ENCODE results near the gene EPHA10.

Gene EPHA10

GRCh38 chr1:37807555-37808368, 42.8 kb upstream of the EPHA10 start, which contains the start of the genes C1orf122 and YRDC:
Gene C1orf122 (plus strand): TSS chr1:37807790. CDS start chr1:37808405, 615 bp downstream.
Gene YRDC (minus strand): TSS chr1:37808208. CDS start chr1:37808180, 28 bp downstream.
- Histone ChIP-seq H3K4me3 (replicated peaks; ENCODE audit: insufficient read depth, low read length) (peak within 1 kb of the TSS; percentile 90), H3K27me3 (ENCODE audit: insufficient read depth, poor library complexity, severe bottlenecking) (no peaks in the 10 kb centered on the region), H3K27ac (replicated peaks) (peak within 1 kb of the TSS; percentile 88)
- TF ChIP-seq SPI1 (IDR thresholded peaks at IDR 0.05; ENCODE audit: borderline replicate concordance, low read depth) = peak; percentile 78
- no peak for TF ChIP-seq CTCF (IDR thresholded peaks at IDR 0.05; ENCODE audit: insufficient read depth, low read length)
- peak; percentile 91 for TF ChIP-seq GABPA (IDR thresholded peaks at IDR 0.05; ENCODE audit: low read depth)
- peak; percentile 86 for TF ChIP-seq POLR2AphosphoS5 (IDR thresholded peaks at IDR 0.05; ENCODE audit: low read depth)
- DNase-seq (ENCODE audit: low read depth in 1 of 2, low spot score in 1 of 2) = peak; percentile 85 to 93

- peak overlapping the region; percentile 90 for H3K4me3 ChIP-seq (replicated peaks; ENCODE audit: insufficient read depth, low read length)
- no peaks in the 10 kb centered on the region for H3K27me3 ChIP-seq (ENCODE audit: insufficient read depth, poor library complexity, severe bottlenecking)
- TF ChIP-seq REST (IDR thresholded peaks at IDR 0.05; ENCODE audit: insufficient replicate concordance, low read depth) (no peak), SPI1 (IDR thresholded peaks at IDR 0.05; ENCODE audit: borderline replicate concordance, low read depth) (no peak), POLR2AphosphoS5 (IDR thresholded peaks at IDR 0.05; ENCODE audit: low read depth) (no peak), CTCF (IDR thresholded peaks at IDR 0.05; ENCODE audit: insufficient read depth, low read length) (no peak), GABPA (IDR thresholded peaks at IDR 0.05; ENCODE audit: low read depth) (no peak)
- H3K27ac ChIP-seq (replicated peaks) = peak overlapping the region; percentile 83
- DNase-seq (ENCODE audit: low read depth in 1 of 2, low spot score in 1 of 2) = no peak
Observed at GRCh38 chr1:37807220-37807554, 42.3 kb upstream of the EPHA10 start.

- no peak overlapping the region for H3K27ac ChIP-seq (replicated peaks)
- DNase-seq (ENCODE audit: low read depth in 1 of 2, low spot score in 1 of 2) = no peak
- no peak overlapping the region for H3K4me3 ChIP-seq (replicated peaks; ENCODE audit: insufficient read depth, low read length)
- no peaks in the 10 kb centered on the region for H3K27me3 ChIP-seq (ENCODE audit: insufficient read depth, poor library complexity, severe bottlenecking)
- TF ChIP-seq POLR2AphosphoS5 (IDR thresholded peaks at IDR 0.05; ENCODE audit: low read depth) (no peak), GABPA (IDR thresholded peaks at IDR 0.05; ENCODE audit: low read depth) (no peak), SPI1 (IDR thresholded peaks at IDR 0.05; ENCODE audit: borderline replicate concordance, low read depth) (no peak), REST (IDR thresholded peaks at IDR 0.05; ENCODE audit: insufficient replicate concordance, low read depth) (no peak), CTCF (IDR thresholded peaks at IDR 0.05; ENCODE audit: insufficient read depth, low read length) (no peak)
Observed at GRCh38 chr1:37802439-37802838, 37.5 kb upstream of the EPHA10 start.
